GM20000 (cell line): ENCODE results near the gene RSPH3.
"Not testable (repeated sequence)": the region's sequence is repeated elsewhere in the genome, so short reads cannot be mapped to it uniquely, and the experiment has no call there.

Source experiments
- DNase-seq: peaks from one replicate; pipeline ENCODE4 v3.0.0; 2012; ENCODE audit warnings: low spot score
- CTCF ChIP-seq: IDR thresholded peaks from 2 replicates; pipeline ENCODE4 v1.5.1; 2012; ENCODE audit warnings: mild to moderate bottlenecking, control low read depth; ENCODE audit errors: extremely low read depth, missing control alignments

RSPH3 gene

GRCh38 chr6:159042826-159043181 lies 42.8 kb upstream of the RSPH3 start:
- DNase-seq = no peak
- no peak for TF ChIP-seq CTCF

- TF ChIP-seq CTCF = peak; percentile 99
- DNase-seq = peak; percentile 66
Observed at GRCh38 chr6:159042003-159042825, 42.2 kb upstream of the RSPH3 start.

GRCh38 chr6:159041181-159041580 lies 41.2 kb upstream of the RSPH3 start:
- no peak for TF ChIP-seq CTCF
- DNase-seq = no peak

- no peak for TF ChIP-seq CTCF
- DNase-seq = no peak
Observed at GRCh38 chr6:159039885-159040258, 39.9 kb upstream of the RSPH3 start.

GRCh38 chr6:159038914-159039884 lies 39.2 kb upstream of the RSPH3 start:
- TF ChIP-seq CTCF = no peak
- DNase-seq = peak; percentile 63

GRCh38 chr6:159038318-159038717 lies 38.3 kb upstream of the RSPH3 start:
- not testable (repeated sequence) for DNase-seq

- TF ChIP-seq CTCF = no peak
- DNase-seq = no peak
Observed at GRCh38 chr6:159037756-159038290, 37.8 kb upstream of the RSPH3 start.
